Left colon (tissue), 2 donors: ENCODE results near the gene CFAP52. TPM values are rescaled to one million over a fixed set of nuclear protein-coding genes. Genes with fewer than 3 reads are reported as not detected.
"Not testable (repeated sequence)": the region's sequence is repeated elsewhere in the genome, so short reads cannot be mapped to it uniquely, and the experiment has no call there.

Experiments
- ATAC-seq: fragments of 200-7000 bp; cut with Tn5 transposase; one replicate; pipeline ENCODE4 v1.9.1; 2020; ENCODE audit warnings: mild to moderate bottlenecking, moderate library complexity
- DNase-seq, 2 donors: peaks; one replicate each; pipeline ENCODE4 v3.0.0-alpha.2; 2020
- intact Hi-C, 2 donors: fragments of 100-400 bp; cut with DNase I in 1 of 2; cut with micrococcal nuclease in 1 of 2; formaldehyde crosslinking; loops; one replicate each; pipeline versions ENCODE4 v1.11.2 to v1.14.0; 2022; cut with DNase I, micrococcal nuclease
- long read RNA-seq: library from polyadenylated mRNA; unstranded; transcript quantifications from one replicate; pipeline ENCODE4 v2.0.0, GENCODE V29; 2021
- total RNA-seq, 2 donors: library from RNA; stranded (reverse); fragmentation: NEBNext Ultra II Directional; extraction: Animal tissue kit (Norgen Biotek cat#: 25700); gene quantifications; one replicate each; pipeline ENCODE4 v1.2.1, GENCODE V29; 2021
- donor health status: DM: no; HTN: no; CAD: no.
- donor health status: DM: yes; HTN: yes; CAD: no.

The CFAP52 gene, protein sequence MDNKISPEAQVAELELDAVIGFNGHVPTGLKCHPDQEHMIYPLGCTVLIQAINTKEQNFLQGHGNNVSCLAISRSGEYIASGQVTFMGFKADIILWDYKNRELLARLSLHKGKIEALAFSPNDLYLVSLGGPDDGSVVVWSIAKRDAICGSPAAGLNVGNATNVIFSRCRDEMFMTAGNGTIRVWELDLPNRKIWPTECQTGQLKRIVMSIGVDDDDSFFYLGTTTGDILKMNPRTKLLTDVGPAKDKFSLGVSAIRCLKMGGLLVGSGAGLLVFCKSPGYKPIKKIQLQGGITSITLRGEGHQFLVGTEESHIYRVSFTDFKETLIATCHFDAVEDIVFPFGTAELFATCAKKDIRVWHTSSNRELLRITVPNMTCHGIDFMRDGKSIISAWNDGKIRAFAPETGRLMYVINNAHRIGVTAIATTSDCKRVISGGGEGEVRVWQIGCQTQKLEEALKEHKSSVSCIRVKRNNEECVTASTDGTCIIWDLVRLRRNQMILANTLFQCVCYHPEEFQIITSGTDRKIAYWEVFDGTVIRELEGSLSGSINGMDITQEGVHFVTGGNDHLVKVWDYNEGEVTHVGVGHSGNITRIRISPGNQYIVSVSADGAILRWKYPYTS
- total RNA-seq: not detected
- long read RNA-seq: 0 reads

DNA sequence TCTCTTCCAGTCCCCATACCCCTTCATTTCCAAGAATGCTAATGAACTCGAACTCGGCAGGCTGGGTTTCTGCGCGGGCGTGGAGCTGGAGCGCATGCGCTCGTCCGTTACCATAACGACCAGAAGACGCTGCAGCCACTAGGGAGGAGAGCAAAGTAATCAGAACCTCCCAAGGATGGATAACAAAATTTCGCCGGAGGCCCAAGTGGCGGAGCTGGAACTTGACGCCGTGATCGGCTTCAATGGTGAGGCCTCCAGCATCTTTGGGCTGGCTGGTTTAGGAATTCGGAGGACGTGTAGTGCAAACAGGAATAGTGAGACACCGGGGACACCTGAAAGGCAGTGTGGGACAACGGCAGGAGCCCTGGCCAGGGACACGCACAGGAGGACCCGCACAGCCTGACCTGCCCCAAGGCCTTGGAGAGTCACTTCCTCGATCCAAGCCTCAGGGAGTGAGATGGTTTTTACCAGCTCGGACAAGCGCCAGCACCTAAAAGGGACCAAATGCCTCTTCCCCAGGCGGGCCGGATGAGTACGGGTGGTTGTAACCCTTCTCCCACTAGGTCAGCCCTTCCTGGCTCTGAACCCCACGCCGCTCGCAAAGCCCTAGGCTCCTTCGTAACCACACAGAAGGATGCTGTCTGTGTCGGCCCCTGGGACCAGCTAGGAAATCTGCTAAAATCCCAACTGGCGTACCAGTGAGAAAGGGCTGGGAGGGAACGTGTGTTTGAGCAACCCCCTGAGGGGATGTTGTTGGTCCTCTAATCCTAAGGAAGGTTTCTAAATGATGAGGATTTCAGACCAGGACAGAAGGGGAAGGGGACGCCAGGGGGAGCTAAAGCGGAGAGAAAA lies at the start of gene CFAP52:
TSS of gene CFAP52 (plus strand) at position 122 of the 852 bp plus-strand sequence. CDS start at position 176, 54 bp downstream.
- intact Hi-C loops: no loop called here
- peak; percentile 73 to 81 for DNase-seq
- ATAC-seq: peak; percentile 85

DNA sequence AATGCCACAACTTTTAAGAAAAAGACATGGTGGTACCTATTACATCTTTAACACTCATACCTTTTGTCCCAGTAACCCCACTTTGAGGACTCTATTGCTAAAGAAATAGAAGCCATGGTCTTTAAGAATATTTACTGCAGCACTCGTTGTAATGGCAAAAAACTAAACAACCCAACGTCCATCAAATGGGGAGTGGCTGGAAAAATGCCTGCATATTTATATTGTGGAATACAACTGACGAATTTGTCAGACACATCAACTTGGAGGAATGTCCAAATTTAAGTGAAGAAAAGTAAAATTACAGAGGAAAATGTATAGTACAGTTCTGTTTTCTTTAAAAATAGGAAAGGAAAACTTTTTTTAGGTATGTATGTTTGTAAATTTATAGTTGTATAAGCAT lies 48.7 kb upstream of the CFAP52 start:
- no peak for ATAC-seq
- intact Hi-C loops: no loop called here
- DNase-seq: no peak

DNA sequence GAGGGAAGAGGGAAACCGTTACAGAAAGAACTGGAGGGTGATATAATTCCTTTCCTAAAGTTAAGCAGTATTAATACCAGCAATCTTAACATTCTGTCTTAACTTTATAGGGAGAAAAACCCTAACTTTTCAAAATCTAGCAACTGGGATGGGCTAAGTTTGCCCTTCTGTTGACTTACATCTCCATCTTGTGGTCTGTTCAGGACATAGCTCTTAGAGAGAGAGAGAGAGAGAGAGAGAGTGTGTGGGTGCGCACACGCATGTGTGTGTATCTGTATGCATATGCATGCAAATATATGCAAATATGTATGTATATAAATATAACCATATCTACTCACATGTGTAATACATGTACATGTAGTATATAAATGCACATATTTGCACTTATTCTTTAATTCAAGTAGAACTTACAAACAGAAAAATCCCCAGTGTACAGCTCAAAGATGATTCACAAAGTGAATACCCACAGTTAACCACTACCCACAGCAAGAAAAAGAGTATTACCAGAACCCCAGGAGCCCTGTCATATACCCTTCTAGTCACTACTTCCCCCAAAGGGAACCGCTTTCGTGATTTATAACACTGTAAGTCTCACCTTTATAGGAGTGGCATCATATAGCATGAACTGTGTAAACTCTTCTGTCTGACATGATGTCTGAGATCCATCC lies 47.3 kb upstream of the CFAP52 start:
- ATAC-seq: peak; percentile 50
- intact Hi-C loops: no loop called here
- DNase-seq: no peak

DNA sequence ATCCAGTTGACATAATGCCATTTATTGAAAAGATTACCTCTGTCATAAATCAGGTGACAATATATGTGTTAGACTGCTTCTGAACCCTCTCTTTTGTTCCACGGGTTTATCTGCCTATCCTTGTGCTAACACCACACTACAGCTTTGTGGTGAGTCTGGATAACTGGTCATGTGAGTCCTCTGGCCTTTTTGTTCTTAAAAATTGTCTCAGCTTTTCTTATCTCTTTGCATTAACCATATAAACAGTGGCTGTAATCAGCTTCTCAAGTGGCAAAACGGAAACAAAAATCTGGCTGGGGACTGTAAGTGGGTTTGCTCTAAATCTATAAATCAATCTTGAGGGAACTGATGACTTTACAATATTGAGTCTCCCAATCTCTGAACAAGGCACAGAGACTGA lies 45.4 kb upstream of the CFAP52 start:
- intact Hi-C loops: no loop called here
- no peak for ATAC-seq
- no peak for DNase-seq

DNA sequence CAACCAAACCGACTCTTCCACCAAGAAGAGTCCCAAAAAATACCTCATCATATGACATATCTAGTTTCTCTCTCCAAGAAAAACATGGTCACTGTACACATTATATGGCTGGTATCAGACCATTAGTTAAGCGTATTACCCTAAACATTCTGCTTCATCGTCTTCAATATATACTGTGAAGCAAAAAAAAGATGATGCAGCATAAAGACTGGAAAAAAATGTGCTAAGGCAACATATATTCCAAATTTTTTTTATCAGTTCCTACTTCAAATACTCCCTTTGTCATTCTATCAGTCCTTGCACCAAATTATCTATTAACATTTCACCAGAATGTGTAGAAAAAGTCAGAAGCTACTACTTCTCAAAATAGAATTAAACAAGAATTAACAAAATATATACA lies 43.7 kb upstream of the CFAP52 start:
- ATAC-seq: no peak
- DNase-seq: no peak
- intact Hi-C loops: no loop called here

DNA sequence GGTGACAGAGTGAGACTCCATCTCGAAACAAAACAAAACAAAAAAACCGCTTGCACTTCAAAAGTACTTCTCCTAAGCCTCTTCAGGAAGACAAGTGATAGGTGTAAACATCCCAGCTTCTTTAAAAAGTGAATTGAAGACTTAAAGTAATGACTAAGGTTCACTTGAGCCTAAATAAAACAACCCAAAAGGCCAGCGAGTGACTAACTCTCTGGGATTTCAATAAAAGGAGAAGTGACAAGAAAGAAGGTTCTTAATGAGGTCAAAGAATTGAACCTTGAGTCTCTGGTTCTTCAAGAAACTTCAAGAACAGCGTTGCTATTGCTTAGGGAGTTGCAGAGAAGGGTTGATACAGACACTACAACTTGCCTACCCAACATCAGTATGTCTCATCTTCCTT lies 43.0 kb upstream of the CFAP52 start:
- DNase-seq (no peak), ATAC-seq (no peak)
- intact Hi-C loops: no loop called here

DNA sequence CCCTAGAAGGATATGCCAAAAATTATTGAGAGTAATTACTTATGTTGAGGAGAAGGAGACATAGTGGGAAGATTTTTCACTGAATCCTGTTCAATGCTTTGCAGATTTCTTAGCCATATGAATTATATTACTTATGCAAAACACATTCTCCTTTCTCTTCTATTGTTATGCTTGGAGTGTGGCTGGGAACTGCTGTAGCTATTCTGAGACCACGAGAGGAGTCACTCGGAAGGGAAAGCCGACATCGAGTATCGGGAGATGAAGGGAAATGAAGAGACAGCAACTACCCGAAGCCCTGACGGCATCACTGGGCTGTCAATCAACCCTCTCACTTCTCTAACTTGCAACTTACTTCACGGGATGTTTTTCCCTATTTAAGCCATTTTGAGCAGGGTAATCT lies 40.4 kb upstream of the CFAP52 start:
- ATAC-seq (no peak), DNase-seq (no peak)

DNA sequence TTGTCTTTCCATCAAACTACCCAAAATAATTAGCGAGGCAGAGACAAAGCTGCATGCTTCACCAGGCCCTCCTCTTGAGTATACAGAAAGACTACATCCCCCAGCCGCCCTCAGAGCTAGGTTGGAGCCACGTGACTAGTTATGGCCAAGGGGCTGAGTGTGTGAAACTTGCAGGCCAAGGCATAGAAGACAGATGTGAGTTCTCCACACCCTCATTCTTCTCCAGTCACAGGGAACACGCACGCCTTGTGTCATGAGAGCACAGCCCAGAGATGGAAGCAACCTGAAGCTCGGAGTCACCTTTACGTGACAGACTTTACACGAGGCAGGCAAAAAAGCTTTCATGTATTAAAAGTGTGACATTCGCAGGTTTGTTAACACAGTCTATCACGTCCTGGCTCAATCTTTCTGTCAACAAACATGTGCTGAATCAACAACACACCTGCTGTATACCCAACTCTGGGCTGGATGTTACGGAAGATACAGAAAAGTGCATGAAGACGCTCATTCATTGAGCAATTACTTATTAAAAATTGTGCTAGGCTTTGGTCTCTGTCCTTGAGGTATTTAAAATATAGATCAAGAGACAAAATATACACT lies 39.2 kb upstream of the CFAP52 start:
- ATAC-seq (no peak), DNase-seq (no peak)
- intact Hi-C loops: no loop called here

More for the DNA sequence above, 40.4 kb upstream of the CFAP52 start:
- intact Hi-C loops: no loop called here

DNA sequence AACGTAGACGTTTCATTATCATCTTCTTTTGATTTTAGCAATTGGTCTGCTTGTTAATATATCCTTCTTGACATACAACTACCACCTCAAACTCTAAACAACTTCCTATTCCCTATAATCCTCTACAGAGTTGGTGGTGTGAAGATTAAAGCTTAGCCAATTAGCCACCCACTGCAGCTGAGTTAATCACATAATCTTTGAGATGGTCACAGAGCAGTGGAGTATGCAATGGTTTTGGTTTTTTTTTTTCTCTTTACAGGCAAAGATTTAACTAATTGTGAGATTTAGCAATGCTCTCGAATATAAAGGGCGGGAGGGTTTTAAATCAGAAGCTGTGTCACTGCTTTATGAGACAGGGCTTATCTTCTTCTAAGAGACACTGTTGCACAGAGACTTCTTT lies 37.8 kb upstream of the CFAP52 start:
- ATAC-seq (no peak), DNase-seq (no peak)
- intact Hi-C loops: no loop called here

DNA sequence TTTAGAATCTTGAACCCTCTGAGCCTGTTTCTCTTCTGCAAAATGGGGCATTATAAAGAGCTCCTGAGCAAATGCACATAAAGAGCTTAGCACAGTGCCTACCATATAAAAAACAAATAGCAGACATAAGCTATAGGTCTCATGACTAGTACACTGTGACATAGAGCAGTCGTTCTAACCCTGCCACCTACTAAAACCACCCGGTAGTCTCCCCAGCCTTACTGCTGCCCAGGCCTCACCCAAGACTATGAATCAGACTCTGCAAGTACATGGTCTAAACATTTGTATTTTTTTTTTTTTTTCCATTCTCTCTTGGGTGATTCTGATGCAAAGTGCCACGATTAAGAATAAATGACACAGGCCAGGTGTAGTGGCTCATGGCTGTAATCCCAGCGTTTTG lies 34.7 kb upstream of the CFAP52 start:
- DNase-seq (no peak), ATAC-seq (no peak)
- intact Hi-C loops: no loop called here

GRCh38 chr17:9544221-9544620 lies 32.2 kb upstream of the CFAP52 start:
- ATAC-seq (no peak), DNase-seq (no peak)
- intact Hi-C loops: no loop called here

DNA sequence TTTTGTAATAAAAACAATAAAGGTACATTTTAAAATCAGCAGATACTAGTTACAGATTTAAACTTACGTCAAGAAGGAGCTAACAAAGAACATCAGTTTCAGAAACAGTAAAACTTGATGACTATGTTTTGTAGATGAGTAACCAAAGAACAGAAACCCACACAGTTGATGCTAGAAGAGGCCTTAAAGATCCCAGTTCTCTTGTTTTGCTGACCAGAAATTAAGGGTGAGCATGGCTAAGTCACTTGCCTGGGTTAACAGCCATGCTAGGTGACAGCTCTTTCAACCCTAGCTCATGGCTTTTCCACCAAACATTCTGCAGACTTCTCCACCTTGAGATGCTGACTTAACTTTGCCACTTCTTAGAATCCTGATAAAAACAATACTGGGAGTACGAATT lies 27.2 kb upstream of the CFAP52 start:
- intact Hi-C loops: no loop called here
- DNase-seq (no peak), ATAC-seq (no peak)

- no peak for DNase-seq
- ATAC-seq: no peak
- intact Hi-C loops: no loop called here
These were observed 23.3 kb upstream of the CFAP52 start for GRCh38 chr17:9553181-9553580.

GRCh38 chr17:9553596-9553995 lies 22.8 kb upstream of the CFAP52 start:
- ATAC-seq: no peak
- no peak for DNase-seq
- intact Hi-C loops: no loop called here

DNA sequence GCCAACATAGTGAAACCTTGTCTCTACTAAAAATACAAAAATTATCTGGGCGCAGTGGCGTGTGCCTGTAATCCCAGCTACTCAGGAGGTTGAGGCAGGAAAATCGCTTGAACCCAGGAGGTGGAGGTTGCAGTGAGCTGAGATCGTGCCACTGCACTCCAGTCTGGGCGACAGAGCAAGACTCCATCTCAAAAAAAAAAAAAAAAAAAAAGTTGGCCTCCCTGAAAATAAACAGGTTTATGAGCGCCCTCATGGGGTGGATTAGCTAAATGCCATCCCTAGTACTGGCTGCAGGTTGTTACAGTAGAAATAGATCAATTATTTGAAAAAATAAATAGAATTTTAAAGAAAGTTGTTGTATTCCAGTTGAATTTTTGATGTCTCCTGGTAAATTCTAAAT lies 21.7 kb upstream of the CFAP52 start:
- DNase-seq (peak in 1 of 2 donors; percentile 41), ATAC-seq (peak; percentile 51)

GRCh38 chr17:9557161-9557755 lies 19.2 kb upstream of the CFAP52 start:
- no peak for ATAC-seq
- intact Hi-C loops: no loop called here
- DNase-seq: no peak

More for the DNA sequence above, 21.7 kb upstream of the CFAP52 start:
- intact Hi-C loops: not testable (repeated sequence)

GRCh38 chr17:9557857-9558256 lies 18.6 kb upstream of the CFAP52 start:
- intact Hi-C loops: no loop called here
- DNase-seq: no peak
- ATAC-seq: no peak

DNA sequence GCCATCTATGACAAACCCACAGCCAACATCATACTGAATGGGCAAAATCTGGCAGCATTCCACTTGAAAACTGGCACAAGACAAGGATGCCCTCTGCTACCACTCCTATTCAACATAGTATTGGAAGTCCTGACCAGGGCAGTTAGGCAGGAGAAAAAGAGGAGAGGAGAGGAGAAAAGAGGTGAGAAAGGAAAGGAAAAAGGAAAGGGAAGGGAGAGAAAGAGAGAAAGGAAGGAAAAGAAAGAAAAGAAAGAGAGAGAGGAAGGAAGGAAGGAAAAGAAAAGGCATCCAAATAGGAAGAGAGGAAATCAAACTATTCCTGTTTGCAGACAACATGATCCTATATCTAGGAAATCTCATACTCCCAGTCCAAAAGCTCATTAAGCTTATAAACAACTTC lies 12.3 kb upstream of the CFAP52 start:
- DNase-seq (no peak), ATAC-seq (no peak)
- intact Hi-C loops: no loop called here
